HepG2 (cell line): Measurements from ENCODE around the gene SEMA5B. TPM values are rescaled to one million over a fixed set of nuclear protein-coding genes. Genes with fewer than 3 reads are reported as not detected.
A peak's percentile ranks its signal among the peaks of the same experiment; 100 is the strongest.

ENCODE experiments used
- CEBPG ChIP-seq: IDR thresholded peaks from 2 replicates; pipeline ENCODE4 v1.6.1; 2016
- CENPT ChIP-seq: sonication (generic); formaldehyde crosslinking; IDR thresholded peaks from 2 replicates; pipeline ENCODE4 v1.8.0; 2022; ENCODE audit warnings: low read depth, mild to moderate bottlenecking, moderate library complexity, missing genetic modification reagents
- FOXC1 ChIP-seq: sonication (generic); formaldehyde crosslinking; IDR thresholded peaks from 2 replicates; pipeline ENCODE4 v1.8.0; 2022; ENCODE audit warnings: mild to moderate bottlenecking, missing genetic modification reagents, borderline replicate concordance
- HDAC1 ChIP-seq: sonication (generic); formaldehyde crosslinking; IDR thresholded peaks from 2 replicates; pipeline ENCODE4 v1.5.1; 2020; ENCODE audit warnings: mild to moderate bottlenecking, missing genetic modification reagents
- KLF12 ChIP-seq: sonication (generic); formaldehyde crosslinking; IDR thresholded peaks from 2 replicates; pipeline ENCODE4 v1.4.0; 2020; ENCODE audit warnings: missing genetic modification reagents, borderline replicate concordance
- MIER2 ChIP-seq: IDR thresholded peaks from 2 replicates; pipeline ENCODE4 v1.6.1; 2016; ENCODE audit warnings: missing biosample characterization, missing genetic modification reagents
- MTF2 ChIP-seq: sonication (generic); formaldehyde crosslinking; IDR thresholded peaks from 2 replicates; pipeline ENCODE4 v1.5.0; 2020; ENCODE audit warnings: missing genetic modification reagents, borderline replicate concordance
- SAFB2 ChIP-seq: sonication (generic); formaldehyde crosslinking; IDR thresholded peaks from 2 replicates; pipeline ENCODE4 v1.5.1; 2020; ENCODE audit warnings: missing genetic modification reagents, low read depth, mild to moderate bottlenecking, borderline replicate concordance
- SKIL ChIP-seq: sonication (generic); formaldehyde crosslinking; IDR thresholded peaks from 2 replicates; pipeline ENCODE4 v1.8.0; 2022; ENCODE audit warnings: missing genetic modification reagents, mild to moderate bottlenecking, moderate library complexity, borderline replicate concordance
- SOX6 ChIP-seq, 2 experiments: fragments of 450-650 bp in 1 of 2; sonication (generic) in 1 of 2; formaldehyde crosslinking in 1 of 2; IDR thresholded peaks; 2 replicates each; pipeline versions ENCODE4 v1.4.0 to v1.6.1; 2017 to 2020; ENCODE audit warnings: antibody characterized with exemption in 1 of 2, mild to moderate bottlenecking in 1 of 2, missing genetic modification reagents in 1 of 2
- ZBTB3 ChIP-seq: sonication (generic); formaldehyde crosslinking; IDR thresholded peaks from 2 replicates; pipeline ENCODE4 v1.4.0; 2020; ENCODE audit warnings: low read depth, mild to moderate bottlenecking, moderate library complexity, missing genetic modification reagents, borderline replicate concordance
- ZC3H13 ChIP-seq: sonication (generic); formaldehyde crosslinking; IDR thresholded peaks from 2 replicates; pipeline ENCODE4 v1.8.1; 2023; ENCODE audit warnings: mild to moderate bottlenecking, missing genetic modification reagents, moderate library complexity
- ZFP90 ChIP-seq: sonication (generic); formaldehyde crosslinking; IDR thresholded peaks from 2 replicates; pipeline ENCODE4 v1.8.0; 2022; ENCODE audit warnings: missing genetic modification reagents, mild to moderate bottlenecking, inconsistent platforms, borderline replicate concordance
- ZMYM4 ChIP-seq: sonication (generic); formaldehyde crosslinking; IDR thresholded peaks from 2 replicates; pipeline ENCODE4 v1.8.1; 2023; ENCODE audit warnings: mild to moderate bottlenecking, missing genetic modification reagents
- ZNF318 ChIP-seq: sonication (generic); formaldehyde crosslinking; IDR thresholded peaks from 2 replicates; pipeline ENCODE4 v1.4.0; 2020; ENCODE audit warnings: mild to moderate bottlenecking, missing genetic modification reagents
- ZNF614 ChIP-seq: IDR thresholded peaks from 2 replicates; pipeline ENCODE4 v1.6.1; 2018; ENCODE audit warnings: missing biosample characterization, missing genetic modification reagents, inconsistent platforms, borderline replicate concordance
- polyA plus RNA-seq, 8 experiments: library from polyadenylated mRNA; depleted of rRNA in 3 of 8; stranded (reverse) in 7 of 8; unstranded in 1 of 8; fragments of >200 nt; fragmentation: Illumina TruSeq in 4 of 8; extraction: Trizol in 4 of 8; gene quantifications; 2 replicates each; pipeline versions ENCODE4 v1.2.1 to v1.2.3, GENCODE V29; 2011 to 2016; ENCODE audit warnings: low read depth in 4 of 8, missing spikeins in 1 of 8, mixed read lengths in 1 of 8; ENCODE audit not compliant: insufficient read depth in 1 of 8
- total RNA-seq, 5 experiments: library from RNA; depleted of rRNA; stranded (reverse); fragments of >200 nt; fragmentation: Illumina TruSeq; extraction: Trizol; gene quantifications; 2 replicates each; pipeline ENCODE4 v1.2.3, GENCODE V29; 2016; ENCODE audit warnings: low read depth in 1 of 5

The SEMA5B gene
- total and polyA plus RNA-seq, 2 of the 13 experiments (the other 11 are each of a cell fraction or from before 2014, with no cell fraction given) = not detected

GRCh38 chr3:123068601-123069381 lies 41.2 kb upstream of the SEMA5B start (continued):
- TF ChIP-seq ZNF318 = no peak
- TF ChIP-seq MIER2 (CRISPR knock-in tag) = peak; percentile 18; the same call in 1 of the 2 replicates
- 0 out of 2 replicates have a peak, but pooled peaks have one; percentile 19 for TF ChIP-seq MTF2
- no peak for TF ChIP-seq ZBTB3
- peak; percentile 61 for TF ChIP-seq HDAC1 (CRISPR knock-in tag)
- peak; percentile 19; the same call in 1 of the 2 replicates for TF ChIP-seq SAFB2 (CRISPR knock-in tag)
- peak; percentile 22; the same call in 1 of the 2 replicates for TF ChIP-seq ZNF614
- no peak for TF ChIP-seq SOX6 (IDR thresholded peaks at IDR 0.05)
- no peak for TF ChIP-seq SOX6 (CRISPR knock-in tag; IDR thresholded peaks at IDR 0.05)
- TF ChIP-seq ZC3H13 (CRISPR knock-in tag) = peak; percentile 56; the same call in 1 of the 2 replicates
- TF ChIP-seq CEBPG (CRISPR knock-in tag) = no peak
- TF ChIP-seq FOXC1 (CRISPR knock-in tag) = peak; percentile 50; the same call in 1 of the 2 replicates
- TF ChIP-seq KLF12 (CRISPR knock-in tag) = 0 out of 2 replicates have a peak, but pooled peaks have one; percentile 3
- peak; percentile 2; the same call in 1 of the 2 replicates for TF ChIP-seq SKIL (CRISPR knock-in tag)
- peak; percentile 44; the same call in 1 of the 2 replicates for TF ChIP-seq ZMYM4 (CRISPR knock-in tag)
- 0 out of 2 replicates have a peak, but pooled peaks have one; percentile 5 for TF ChIP-seq ZFP90 (CRISPR knock-in tag)
- TF ChIP-seq CENPT = no peak
